T-helper 1 cell treated with Interleukin-12 subunit alpha and Interleukin-12 subunit beta and Interleukin-4 antibody, amounts not matched to agents 30 μg/mL and 1 μg/mL, for 36 hours (primary cell): ENCODE results near the gene SCRG1.

Experiments used
- H3K27ac Mint-ChIP-seq: one replicate; pipeline ENCODE4 v1.8.0; 2021; ENCODE audit warnings: mild to moderate bottlenecking, mixed read lengths
- H3K27me3 Mint-ChIP-seq: one replicate; pipeline ENCODE4 v1.8.0; 2021; ENCODE audit warnings: low read depth, mixed read lengths
- H3K36me3 Mint-ChIP-seq: one replicate; pipeline ENCODE4 v1.8.0; 2021; ENCODE audit warnings: low read depth, mixed read lengths
- H3K4me1 Mint-ChIP-seq: one replicate; pipeline ENCODE4 v1.8.0; 2021; ENCODE audit warnings: low read depth, mixed read lengths
- H3K4me3 Mint-ChIP-seq: one replicate; pipeline ENCODE4 v1.8.0; 2021; ENCODE audit warnings: mild to moderate bottlenecking, moderate library complexity, mixed read lengths
- H3K9me3 Mint-ChIP-seq: one replicate; pipeline ENCODE4 v1.8.0; 2021; ENCODE audit warnings: mixed read lengths

The SCRG1 gene

DNA sequence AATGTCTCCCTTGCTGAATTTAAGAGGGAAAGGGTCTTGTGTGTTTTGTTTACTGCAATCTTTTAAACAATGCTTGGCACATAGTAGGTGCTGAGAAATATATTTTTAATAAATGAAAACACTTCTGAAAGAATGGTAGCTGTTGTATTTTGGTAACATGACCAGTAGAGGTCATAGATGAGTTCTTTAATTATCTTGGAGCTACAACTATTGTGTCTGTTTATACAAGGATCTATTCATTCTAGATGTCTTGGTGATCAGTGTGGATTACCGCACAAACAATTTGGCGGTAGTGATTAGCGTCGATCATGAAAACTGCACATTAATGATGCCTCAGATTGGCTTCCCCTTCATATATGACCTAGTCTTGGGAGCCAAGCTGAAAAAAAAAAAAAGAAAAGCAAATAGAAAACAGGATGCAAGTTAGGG, 21.4 kb upstream of the SCRG1 start:
- H3K27me3 Mint-ChIP-seq: no peaks in the 10 kb centered on the region
- no peak overlapping the region for H3K4me3 Mint-ChIP-seq
- H3K9me3 Mint-ChIP-seq: no peaks in the 10 kb centered on the region
- peaks cover 2% of the 10 kb centered on the region for H3K36me3 Mint-ChIP-seq
- no peak overlapping the region for H3K27ac Mint-ChIP-seq
- peaks cover 12% of the 10 kb centered on the region for H3K4me1 Mint-ChIP-seq

DNA sequence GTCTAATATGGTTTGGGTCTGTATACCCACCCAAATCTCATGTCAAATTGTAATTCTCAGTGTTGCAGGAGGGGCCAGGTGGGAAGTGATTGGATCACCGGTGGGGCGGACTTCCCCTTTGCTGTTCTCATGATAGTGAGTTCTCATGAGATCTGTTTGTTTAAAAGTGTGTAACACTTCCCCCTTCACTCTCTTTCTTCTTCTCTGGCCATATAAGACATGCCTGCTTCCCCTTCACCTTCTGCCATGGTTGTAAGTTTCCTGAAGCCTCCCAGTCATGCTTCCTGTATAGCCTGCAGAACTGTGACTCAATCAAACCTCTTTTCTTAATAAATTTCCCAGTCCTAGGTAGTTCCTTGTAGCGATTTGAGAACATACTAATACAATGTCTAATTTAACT, 19.7 kb upstream of the SCRG1 start:
- no peak overlapping the region for H3K4me3 Mint-ChIP-seq
- H3K4me1 Mint-ChIP-seq: peaks cover 9% of the 10 kb centered on the region
- no peaks in the 10 kb centered on the region for H3K9me3 Mint-ChIP-seq
- no peaks in the 10 kb centered on the region for H3K27me3 Mint-ChIP-seq
- peaks cover 2% of the 10 kb centered on the region for H3K36me3 Mint-ChIP-seq
- H3K27ac Mint-ChIP-seq: no peak overlapping the region

- Mint-ChIP-seq H3K27me3 (no peaks in the 10 kb centered on the region), H3K4me1 (peaks cover 9% of the 10 kb centered on the region), H3K36me3 (peaks cover 2% of the 10 kb centered on the region), H3K27ac (no peak overlapping the region), H3K9me3 (no peaks in the 10 kb centered on the region), H3K4me3 (no peak overlapping the region)
Measured at GRCh38 chr4:173417833-173418232, 18.9 kb upstream of the SCRG1 start.

- Mint-ChIP-seq H3K27ac (no peak overlapping the region), H3K27me3 (no peaks in the 10 kb centered on the region), H3K36me3 (peaks cover 2% of the 10 kb centered on the region), H3K4me1 (peaks cover 9% of the 10 kb centered on the region), H3K4me3 (no peak overlapping the region), H3K9me3 (no peaks in the 10 kb centered on the region)
Measured at GRCh38 chr4:173415885-173416653, 17.2 kb upstream of the SCRG1 start.

- no peaks in the 10 kb centered on the region for H3K27me3 Mint-ChIP-seq
- peaks cover 1% of the 10 kb centered on the region for H3K4me1 Mint-ChIP-seq
- H3K4me3 Mint-ChIP-seq: no peak overlapping the region
- H3K9me3 Mint-ChIP-seq: no peaks in the 10 kb centered on the region
- no peaks in the 10 kb centered on the region for H3K36me3 Mint-ChIP-seq
- no peak overlapping the region for H3K27ac Mint-ChIP-seq
Measured at GRCh38 chr4:173415092-173415491, 16.2 kb upstream of the SCRG1 start.

GRCh38 chr4:173414456-173414855, 15.5 kb upstream of the SCRG1 start:
- H3K36me3 Mint-ChIP-seq: no peaks in the 10 kb centered on the region
- H3K27ac Mint-ChIP-seq: no peak overlapping the region
- H3K9me3 Mint-ChIP-seq: no peaks in the 10 kb centered on the region
- H3K27me3 Mint-ChIP-seq: no peaks in the 10 kb centered on the region
- H3K4me3 Mint-ChIP-seq: no peak overlapping the region
- no peaks in the 10 kb centered on the region for H3K4me1 Mint-ChIP-seq

DNA sequence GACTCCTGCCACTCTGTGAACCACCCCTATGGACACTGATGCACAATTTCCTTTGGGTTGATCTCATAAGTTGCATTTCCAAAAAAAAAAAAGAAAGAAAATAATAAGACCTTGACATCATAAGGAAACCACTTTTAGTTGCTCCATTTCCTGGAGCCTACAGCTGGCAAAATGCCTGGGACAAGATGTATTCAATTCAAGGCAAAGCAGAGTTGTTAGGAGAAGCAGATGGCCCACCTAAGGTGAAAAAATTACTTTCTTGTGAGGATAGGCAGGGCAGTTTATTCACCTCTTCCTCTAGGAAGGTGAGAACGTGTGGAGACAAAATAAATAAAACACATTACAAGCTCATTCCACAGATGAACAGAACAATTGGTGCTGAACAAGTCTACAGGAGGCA, 14.1 kb upstream of the SCRG1 start:
- H3K4me3 Mint-ChIP-seq: no peak overlapping the region
- H3K27me3 Mint-ChIP-seq: no peaks in the 10 kb centered on the region
- no peak overlapping the region for H3K27ac Mint-ChIP-seq
- no peaks in the 10 kb centered on the region for H3K36me3 Mint-ChIP-seq
- no peaks in the 10 kb centered on the region for H3K4me1 Mint-ChIP-seq
- no peaks in the 10 kb centered on the region for H3K9me3 Mint-ChIP-seq

GRCh38 chr4:173411106-173411693, 12.3 kb upstream of the SCRG1 start:
- H3K27me3 Mint-ChIP-seq: no peaks in the 10 kb centered on the region
- H3K4me3 Mint-ChIP-seq: no peak overlapping the region
- peaks cover 4% of the 10 kb centered on the region for H3K4me1 Mint-ChIP-seq
- H3K27ac Mint-ChIP-seq: no peak overlapping the region
- H3K9me3 Mint-ChIP-seq: no peaks in the 10 kb centered on the region
- no peaks in the 10 kb centered on the region for H3K36me3 Mint-ChIP-seq

- H3K4me1 Mint-ChIP-seq: peaks cover 11% of the 10 kb centered on the region
- no peak overlapping the region for H3K4me3 Mint-ChIP-seq
- no peak overlapping the region for H3K27ac Mint-ChIP-seq
- H3K9me3 Mint-ChIP-seq: no peaks in the 10 kb centered on the region
- peaks cover 6% of the 10 kb centered on the region for H3K36me3 Mint-ChIP-seq
- H3K27me3 Mint-ChIP-seq: no peaks in the 10 kb centered on the region
Measured at GRCh38 chr4:173410079-173410478, 11.2 kb upstream of the SCRG1 start.

GRCh38 chr4:173405840-173406606, 7.1 kb upstream of the SCRG1 start:
- Mint-ChIP-seq H3K27me3 (no peaks in the 10 kb centered on the region), H3K27ac (no peak overlapping the region), H3K9me3 (no peaks in the 10 kb centered on the region), H3K4me3 (no peak overlapping the region), H3K4me1 (peaks cover 11% of the 10 kb centered on the region), H3K36me3 (peaks cover 7% of the 10 kb centered on the region)

GRCh38 chr4:173404296-173404865, 5.5 kb upstream of the SCRG1 start:
- H3K36me3 Mint-ChIP-seq: peaks cover 7% of the 10 kb centered on the region
- no peak overlapping the region for H3K4me3 Mint-ChIP-seq
- H3K27ac Mint-ChIP-seq: no peak overlapping the region
- H3K27me3 Mint-ChIP-seq: no peaks in the 10 kb centered on the region
- no peaks in the 10 kb centered on the region for H3K9me3 Mint-ChIP-seq
- peaks cover 11% of the 10 kb centered on the region for H3K4me1 Mint-ChIP-seq

- Mint-ChIP-seq H3K4me3 (no peak overlapping the region), H3K27me3 (no peaks in the 10 kb centered on the region), H3K4me1 (peaks cover 11% of the 10 kb centered on the region), H3K36me3 (peaks cover 7% of the 10 kb centered on the region), H3K9me3 (no peaks in the 10 kb centered on the region), H3K27ac (no peak overlapping the region)
Measured at GRCh38 chr4:173403051-173403450, 4.1 kb upstream of the SCRG1 start.

GRCh38 chr4:173401063-173401462, 2.1 kb upstream of the SCRG1 start:
- Mint-ChIP-seq H3K4me1 (peaks cover 6% of the 10 kb centered on the region), H3K36me3 (peaks cover 9% of the 10 kb centered on the region), H3K9me3 (no peaks in the 10 kb centered on the region), H3K27me3 (no peaks in the 10 kb centered on the region), H3K27ac (no peak overlapping the region), H3K4me3 (no peak overlapping the region)

DNA sequence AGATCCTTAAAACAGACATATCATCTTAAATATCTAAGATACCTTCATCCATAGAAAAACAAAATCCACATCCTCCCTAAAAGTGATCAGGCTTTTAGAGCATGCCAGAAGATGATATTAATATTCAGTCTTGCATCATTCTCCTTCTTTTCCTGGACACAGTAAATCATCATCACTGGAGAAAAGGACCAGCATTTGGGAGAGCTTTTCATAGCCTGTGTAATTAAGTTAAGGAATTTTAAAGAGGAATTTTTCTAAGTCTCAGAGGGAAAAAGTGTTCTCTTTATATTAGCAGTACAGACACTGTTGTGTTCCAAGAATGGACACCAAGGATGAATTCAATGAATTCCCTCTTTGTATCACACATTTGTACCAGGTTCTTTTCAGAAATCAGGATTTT, 696 bp downstream of the SCRG1 start:
- no peak overlapping the region for H3K27ac Mint-ChIP-seq
- no peaks in the 10 kb centered on the region for H3K4me1 Mint-ChIP-seq
- H3K9me3 Mint-ChIP-seq: no peaks in the 10 kb centered on the region
- no peak overlapping the region for H3K4me3 Mint-ChIP-seq
- peaks cover 13% of the 10 kb centered on the region for H3K36me3 Mint-ChIP-seq
- no peaks in the 10 kb centered on the region for H3K27me3 Mint-ChIP-seq

GRCh38 chr4:173397604-173398003, 1.3 kb downstream of the SCRG1 start:
- no peaks in the 10 kb centered on the region for H3K4me1 Mint-ChIP-seq
- no peak overlapping the region for H3K27ac Mint-ChIP-seq
- H3K4me3 Mint-ChIP-seq: no peak overlapping the region
- no peaks in the 10 kb centered on the region for H3K9me3 Mint-ChIP-seq
- H3K36me3 Mint-ChIP-seq: peaks cover 13% of the 10 kb centered on the region
- no peaks in the 10 kb centered on the region for H3K27me3 Mint-ChIP-seq
